Activated naive CD8-positive, alpha-beta T cell (primary cell): ENCODE measurements around the gene SMC2.
A peak's percentile ranks its signal among the peaks of the same experiment; 100 is the strongest.

Experiments
- H3K27ac Mint-ChIP-seq: one replicate; pipeline ENCODE4 v1.8.0; 2021; ENCODE audit warnings: mixed read lengths
- H3K27me3 Mint-ChIP-seq: one replicate; pipeline ENCODE4 v1.8.0; 2021; ENCODE audit warnings: mixed read lengths
- H3K36me3 Mint-ChIP-seq: one replicate; pipeline ENCODE4 v1.8.0; 2021; ENCODE audit warnings: mixed read lengths
- H3K4me1 Mint-ChIP-seq: one replicate; pipeline ENCODE4 v1.8.0; 2021; ENCODE audit warnings: low read depth, mixed read lengths
- H3K4me3 Mint-ChIP-seq: one replicate; pipeline ENCODE4 v1.8.0; 2021; ENCODE audit warnings: mild to moderate bottlenecking, mixed read lengths
- H3K9me3 Mint-ChIP-seq: one replicate; pipeline ENCODE4 v1.8.0; 2021; ENCODE audit warnings: low read depth, mixed read lengths

SMC2 gene

GRCh38 chr9:104093647-104094533 is at the start of gene SMC2:
Gene SMC2 (plus strand): TSS chr9:104094309. CDS start chr9:104095385, 1,076 bp downstream.
- Mint-ChIP-seq H3K4me1 (peaks cover 50% of the 10 kb centered on the region), H3K4me3 (peak within 1 kb of the TSS; percentile 99), H3K27ac (peak within 1 kb of the TSS; percentile 99), H3K27me3 (no peaks in the 10 kb centered on the region), H3K36me3 (no peaks in the 10 kb centered on the region), H3K9me3 (no peaks in the 10 kb centered on the region)

- H3K4me1 Mint-ChIP-seq = no peaks in the 10 kb centered on the region
- no peaks in the 10 kb centered on the region for H3K36me3 Mint-ChIP-seq
- H3K27ac Mint-ChIP-seq = no peak overlapping the region
- no peak overlapping the region for H3K4me3 Mint-ChIP-seq
- no peaks in the 10 kb centered on the region for H3K9me3 Mint-ChIP-seq
- H3K27me3 Mint-ChIP-seq = peaks cover 10% of the 10 kb centered on the region
These were observed 25.6 kb upstream of the SMC2 start for GRCh38 chr9:104068546-104068945.

GRCh38 chr9:104069288-104069687 is 24.8 kb upstream of the SMC2 start:
- Mint-ChIP-seq H3K27me3 (peaks cover 10% of the 10 kb centered on the region), H3K9me3 (no peaks in the 10 kb centered on the region), H3K36me3 (no peaks in the 10 kb centered on the region), H3K4me1 (no peaks in the 10 kb centered on the region), H3K4me3 (no peak overlapping the region), H3K27ac (no peak overlapping the region)

GRCh38 chr9:104071589-104071988 is 22.5 kb upstream of the SMC2 start:
- no peaks in the 10 kb centered on the region for H3K4me1 Mint-ChIP-seq
- no peaks in the 10 kb centered on the region for H3K36me3 Mint-ChIP-seq
- H3K9me3 Mint-ChIP-seq = no peaks in the 10 kb centered on the region

GRCh38 chr9:104073098-104073769 is 20.9 kb upstream of the SMC2 start:
- no peaks in the 10 kb centered on the region for H3K9me3 Mint-ChIP-seq
- no peak overlapping the region for H3K4me3 Mint-ChIP-seq
- no peak overlapping the region for H3K27ac Mint-ChIP-seq
- no peaks in the 10 kb centered on the region for H3K4me1 Mint-ChIP-seq
- H3K36me3 Mint-ChIP-seq = no peaks in the 10 kb centered on the region
- H3K27me3 Mint-ChIP-seq = peaks cover 27% of the 10 kb centered on the region

More at GRCh38 chr9:104071589-104071988, 22.5 kb upstream of the SMC2 start:
- Mint-ChIP-seq H3K27ac (no peak overlapping the region), H3K4me3 (no peak overlapping the region), H3K27me3 (peaks cover 21% of the 10 kb centered on the region)

GRCh38 chr9:104073770-104074133 is 20.4 kb upstream of the SMC2 start:
- Mint-ChIP-seq H3K4me1 (no peaks in the 10 kb centered on the region), H3K27ac (no peak overlapping the region), H3K9me3 (no peaks in the 10 kb centered on the region), H3K36me3 (no peaks in the 10 kb centered on the region), H3K4me3 (no peak overlapping the region), H3K27me3 (peaks cover 24% of the 10 kb centered on the region)

- H3K27ac Mint-ChIP-seq = no peak overlapping the region
- H3K36me3 Mint-ChIP-seq = no peaks in the 10 kb centered on the region
- no peaks in the 10 kb centered on the region for H3K9me3 Mint-ChIP-seq
- H3K4me3 Mint-ChIP-seq = no peak overlapping the region
- no peaks in the 10 kb centered on the region for H3K4me1 Mint-ChIP-seq
- H3K27me3 Mint-ChIP-seq = peaks cover 21% of the 10 kb centered on the region
These were observed 19.2 kb upstream of the SMC2 start for GRCh38 chr9:104074876-104075275.

GRCh38 chr9:104075801-104076753 is 18.0 kb upstream of the SMC2 start:
- no peak overlapping the region for H3K4me3 Mint-ChIP-seq
- H3K4me1 Mint-ChIP-seq = no peaks in the 10 kb centered on the region
- peaks cover 4% of the 10 kb centered on the region for H3K9me3 Mint-ChIP-seq
- H3K36me3 Mint-ChIP-seq = peaks cover 6% of the 10 kb centered on the region
- no peak overlapping the region for H3K27ac Mint-ChIP-seq
- peaks cover 17% of the 10 kb centered on the region for H3K27me3 Mint-ChIP-seq

GRCh38 chr9:104078596-104078995 is 15.5 kb upstream of the SMC2 start:
- Mint-ChIP-seq H3K36me3 (peaks cover 14% of the 10 kb centered on the region), H3K4me1 (no peaks in the 10 kb centered on the region), H3K4me3 (no peak overlapping the region), H3K27me3 (peaks cover 17% of the 10 kb centered on the region), H3K27ac (no peak overlapping the region), H3K9me3 (peaks cover 15% of the 10 kb centered on the region)

- H3K27ac Mint-ChIP-seq = no peak overlapping the region
- no peak overlapping the region for H3K4me3 Mint-ChIP-seq
- peaks cover 15% of the 10 kb centered on the region for H3K9me3 Mint-ChIP-seq
- H3K4me1 Mint-ChIP-seq = no peaks in the 10 kb centered on the region
- peaks cover 14% of the 10 kb centered on the region for H3K36me3 Mint-ChIP-seq
- peaks cover 16% of the 10 kb centered on the region for H3K27me3 Mint-ChIP-seq
These were observed 13.1 kb upstream of the SMC2 start for GRCh38 chr9:104080983-104081382.

GRCh38 chr9:104082168-104082567 is 11.9 kb upstream of the SMC2 start:
- Mint-ChIP-seq H3K27me3 (peaks cover 9% of the 10 kb centered on the region), H3K27ac (no peak overlapping the region), H3K4me3 (no peak overlapping the region), H3K4me1 (no peaks in the 10 kb centered on the region), H3K9me3 (peaks cover 15% of the 10 kb centered on the region), H3K36me3 (peaks cover 14% of the 10 kb centered on the region)

- peaks cover 15% of the 10 kb centered on the region for H3K9me3 Mint-ChIP-seq
- peaks cover under 1% of the 10 kb centered on the region for H3K4me1 Mint-ChIP-seq
These were observed 8.6 kb upstream of the SMC2 start for GRCh38 chr9:104085525-104085924.

GRCh38 chr9:104087894-104088293 is 6.2 kb upstream of the SMC2 start:
- H3K4me3 Mint-ChIP-seq = no peak overlapping the region
- H3K9me3 Mint-ChIP-seq = no peaks in the 10 kb centered on the region
- H3K36me3 Mint-ChIP-seq = no peaks in the 10 kb centered on the region
- no peak overlapping the region for H3K27ac Mint-ChIP-seq
- H3K27me3 Mint-ChIP-seq = peaks cover 9% of the 10 kb centered on the region
- H3K4me1 Mint-ChIP-seq = peaks cover 17% of the 10 kb centered on the region

More at GRCh38 chr9:104085525-104085924, 8.6 kb upstream of the SMC2 start:
- peaks cover 9% of the 10 kb centered on the region for H3K27me3 Mint-ChIP-seq
- H3K36me3 Mint-ChIP-seq = peaks cover 11% of the 10 kb centered on the region
- no peak overlapping the region for H3K27ac Mint-ChIP-seq
- H3K4me3 Mint-ChIP-seq = no peak overlapping the region

GRCh38 chr9:104088416-104088815 is 5.7 kb upstream of the SMC2 start:
- Mint-ChIP-seq H3K27me3 (peaks cover 9% of the 10 kb centered on the region), H3K9me3 (no peaks in the 10 kb centered on the region), H3K27ac (no peak overlapping the region), H3K4me3 (no peak overlapping the region), H3K36me3 (no peaks in the 10 kb centered on the region), H3K4me1 (peaks cover 22% of the 10 kb centered on the region)
